GM12891 (cell line): ENCODE measurements around the gene FGGY.

Experiments
- PAX5 ChIP-seq: IDR thresholded peaks from 2 replicates; pipeline ENCODE4 v1.6.1; 2011; ENCODE audit warnings: low read length, moderate library complexity, mild to moderate bottlenecking; ENCODE audit not compliant: insufficient read depth, severe bottlenecking
- POLR2A ChIP-seq: IDR thresholded peaks from 2 replicates; pipeline ENCODE4 v1.6.1; 2011; ENCODE audit warnings: low read depth, low read length, control low read depth
- POLR2AphosphoS5 ChIP-seq: IDR thresholded peaks from 2 replicates; pipeline ENCODE4 v1.6.1; 2011; ENCODE audit warnings: low read depth, low read length, control low read depth

- TF ChIP-seq POLR2AphosphoS5 (no peak), POLR2A (no peak), PAX5 (no peak)
These were observed 20.4 kb upstream of the FGGY start for GRCh38 chr1:59276439-59276851.
